ENCODE measurements around the gene CFAP46.
"Not testable (repeated sequence)": the region's sequence is repeated elsewhere in the genome, so short reads cannot be mapped to it uniquely, and the experiment has no call there.

Gene CFAP46

DNA sequence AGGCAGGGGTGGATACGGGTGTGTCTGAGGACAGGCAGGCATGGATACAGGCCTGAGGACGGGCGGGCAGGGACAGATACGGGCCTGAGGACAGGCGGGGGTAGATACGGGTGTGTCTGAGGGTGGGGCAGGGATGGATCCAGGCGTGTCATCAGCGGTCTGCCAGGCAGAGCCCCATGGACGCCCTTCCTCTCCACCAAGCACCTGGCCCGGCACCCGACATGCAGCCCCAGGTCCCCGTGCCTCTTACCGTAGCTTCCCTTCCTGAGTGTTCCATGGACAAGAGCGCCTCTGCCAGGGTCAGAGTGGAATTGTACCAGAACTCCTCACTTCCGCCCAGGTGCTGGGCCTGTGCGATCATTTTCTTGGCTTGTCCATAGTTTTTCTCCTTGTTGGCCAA lies 81.8 kb downstream of the CFAP46 start:
- no peak for DNase-seq

DNA sequence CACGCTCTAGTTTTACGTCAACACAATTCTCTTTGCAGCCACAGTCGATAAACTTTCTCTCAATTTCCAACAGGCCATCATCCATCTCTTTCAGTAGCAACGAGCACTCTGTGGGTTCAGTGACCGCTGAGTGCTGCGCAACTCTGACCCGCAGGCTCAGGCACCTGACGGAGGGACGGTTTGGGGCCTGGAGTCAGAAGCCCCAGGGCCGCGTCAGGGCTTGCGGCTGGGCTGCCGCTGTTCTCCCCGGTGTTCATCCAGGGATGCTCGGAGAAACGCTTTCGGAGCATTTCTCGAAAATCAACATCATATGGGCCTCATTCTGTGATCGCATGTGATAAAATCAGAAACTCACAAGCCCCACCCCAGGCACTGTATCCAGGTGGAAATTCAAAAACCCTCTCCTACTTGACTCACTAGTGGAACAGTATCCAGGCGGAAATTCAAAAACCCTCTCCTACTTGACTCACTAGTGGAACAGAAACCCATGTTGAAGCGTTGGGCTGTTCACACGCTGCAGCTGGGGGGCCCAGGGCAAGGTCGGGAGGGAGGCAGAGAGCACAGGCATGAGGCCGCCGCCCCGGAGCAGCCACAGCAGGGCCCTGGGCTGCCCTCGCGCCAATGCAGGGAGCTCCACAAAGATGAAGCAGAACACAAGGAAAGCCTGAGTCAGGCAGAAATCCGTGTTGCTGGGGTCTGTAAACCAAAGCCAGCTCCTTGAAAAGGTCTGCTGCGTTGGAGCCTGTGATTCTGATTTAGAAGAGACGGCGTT lies 83.1 kb downstream of the CFAP46 start:
- no peak for DNase-seq

DNA sequence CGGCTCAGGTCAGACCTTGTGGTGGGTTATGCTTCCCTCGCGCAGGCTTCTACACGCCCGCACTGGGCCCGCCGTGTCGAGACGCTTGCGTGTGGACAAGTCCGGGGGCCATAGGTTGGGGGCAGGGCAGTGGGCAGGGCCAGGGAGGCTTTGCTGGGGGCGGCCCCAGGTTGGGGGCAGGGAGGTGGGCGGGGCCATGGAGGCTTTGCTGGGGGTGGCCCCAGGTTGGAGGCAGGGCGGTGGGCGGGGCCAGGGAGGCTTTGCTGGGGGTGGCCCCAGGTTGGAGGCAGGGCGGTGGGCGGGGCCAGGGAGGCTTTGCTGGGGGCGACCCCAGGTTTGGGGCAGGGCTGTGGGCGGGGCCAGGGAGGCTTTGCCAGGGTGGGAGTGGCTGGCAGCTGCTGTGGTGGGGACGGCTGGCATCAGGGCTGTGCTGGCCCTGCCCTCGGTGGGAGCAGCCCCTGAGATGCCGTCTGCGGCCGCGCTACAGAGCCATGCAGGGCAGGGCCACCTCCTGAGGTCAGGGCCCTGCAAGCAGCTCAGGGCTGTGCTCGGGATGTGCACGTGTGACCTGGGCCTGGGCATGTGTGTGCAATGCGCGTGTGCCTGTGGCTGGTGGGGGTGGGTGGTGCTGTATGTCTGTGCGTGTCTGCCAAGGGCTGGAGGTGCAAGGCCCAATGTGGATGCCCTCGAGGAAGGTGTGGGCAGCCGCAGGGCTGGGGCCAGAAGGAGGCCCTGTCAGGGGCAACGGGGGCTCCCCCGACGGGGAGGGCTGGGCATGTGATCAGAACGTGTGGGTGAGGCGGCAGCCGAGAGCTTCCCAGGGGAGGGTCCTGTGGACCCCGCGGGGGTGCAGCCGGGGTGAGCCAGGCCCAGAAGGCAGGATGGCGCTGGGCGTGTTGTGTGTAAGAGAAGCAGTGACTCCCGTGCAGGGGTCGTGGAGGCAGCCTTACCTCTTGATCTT lies 84.0 kb downstream of the CFAP46 start:
- no peak for DNase-seq

DNA sequence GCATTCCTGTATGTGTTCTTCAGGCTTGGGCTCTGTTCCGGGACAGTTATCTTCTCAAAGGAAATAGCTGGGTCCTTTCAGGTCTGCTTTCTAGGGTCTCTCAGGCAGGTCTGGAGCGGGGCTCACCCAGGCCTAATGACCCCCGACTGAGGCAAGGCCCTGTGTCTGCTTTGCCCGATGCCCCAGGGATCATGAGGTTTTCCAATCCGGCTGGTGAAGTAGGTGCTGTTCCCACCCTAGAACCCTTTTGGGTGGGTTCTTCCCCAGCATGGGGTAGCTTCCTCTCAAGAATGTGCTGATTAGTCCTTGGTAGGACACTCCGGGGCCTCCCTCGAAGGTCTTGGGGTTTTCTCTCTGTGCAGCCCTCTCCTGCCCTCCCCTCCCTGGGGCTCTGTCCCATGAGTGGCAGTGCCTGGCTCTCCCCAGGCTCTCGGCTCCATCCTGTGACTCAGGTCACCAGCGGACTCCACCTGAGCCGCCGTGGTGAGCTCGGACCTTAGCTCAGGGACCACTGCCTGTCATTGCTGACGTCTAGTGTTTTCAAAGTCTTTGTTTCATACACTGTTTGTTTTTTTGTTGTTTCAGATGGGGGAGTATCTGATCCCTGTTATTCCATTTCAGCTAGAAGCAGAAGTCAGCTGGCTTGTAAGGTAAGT lies 85.4 kb downstream of the CFAP46 start:
- DNase-seq, result no peak

DNA sequence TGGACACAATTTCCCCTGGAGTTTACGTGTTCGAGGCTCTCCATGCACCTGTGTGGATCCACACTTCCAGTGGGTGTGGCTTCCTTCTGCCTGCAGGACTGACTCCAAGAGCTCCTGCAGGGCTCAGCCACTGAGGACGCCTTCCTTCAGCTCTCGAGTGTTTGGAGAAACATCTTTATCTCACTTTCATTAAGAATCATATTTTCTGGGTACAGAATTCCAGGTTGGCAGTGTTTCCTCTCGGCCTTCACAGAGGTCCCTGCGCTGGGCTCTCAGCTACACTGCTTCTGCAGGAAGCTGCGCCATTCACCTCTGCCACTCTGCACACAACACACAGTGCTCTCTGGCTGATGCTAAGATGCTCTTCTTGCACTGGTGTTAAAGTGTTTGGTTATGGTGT lies 86.5 kb downstream of the CFAP46 start:
- DNase-seq, result no peak

DNA sequence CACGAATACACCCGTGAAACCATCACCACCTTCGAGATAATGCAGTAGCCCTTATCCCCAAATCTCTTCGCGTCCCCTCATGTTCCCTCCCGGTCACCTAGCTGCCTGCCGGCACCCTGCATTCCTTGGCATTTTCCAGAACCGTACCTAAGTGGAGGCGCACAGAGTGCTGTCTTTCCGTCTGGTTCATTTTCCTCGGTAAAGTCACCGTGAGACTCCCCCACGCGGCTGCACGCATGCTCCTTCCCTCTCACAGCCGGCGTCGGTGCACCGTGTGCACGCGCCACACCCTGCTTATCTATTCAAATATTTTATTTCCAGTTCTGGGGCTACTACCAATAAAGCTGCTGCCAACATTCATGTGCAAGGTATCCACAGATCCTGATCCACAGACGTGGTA lies 90.9 kb downstream of the CFAP46 start:
- no peak for DNase-seq

DNA sequence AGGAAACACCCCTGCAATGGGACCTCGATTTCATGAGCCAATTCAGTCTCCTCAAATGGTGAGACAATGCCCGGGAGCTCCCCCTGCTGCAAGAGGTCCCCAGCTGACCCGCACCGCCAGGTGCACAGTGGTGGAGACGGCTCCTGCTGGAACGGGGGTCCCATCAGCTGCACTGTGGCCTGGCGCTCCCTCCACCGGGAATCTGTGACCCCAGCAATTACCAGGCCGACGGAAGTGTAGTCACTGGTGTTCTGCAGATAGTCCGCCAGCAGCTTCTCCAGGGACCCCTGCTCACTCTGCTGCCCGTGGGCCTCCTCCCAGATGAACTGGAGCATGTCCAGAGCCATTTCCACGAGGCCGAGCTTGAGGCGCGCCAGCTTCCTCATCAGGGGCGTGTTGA lies 91.5 kb downstream of the CFAP46 start:
- no peak for DNase-seq

DNA sequence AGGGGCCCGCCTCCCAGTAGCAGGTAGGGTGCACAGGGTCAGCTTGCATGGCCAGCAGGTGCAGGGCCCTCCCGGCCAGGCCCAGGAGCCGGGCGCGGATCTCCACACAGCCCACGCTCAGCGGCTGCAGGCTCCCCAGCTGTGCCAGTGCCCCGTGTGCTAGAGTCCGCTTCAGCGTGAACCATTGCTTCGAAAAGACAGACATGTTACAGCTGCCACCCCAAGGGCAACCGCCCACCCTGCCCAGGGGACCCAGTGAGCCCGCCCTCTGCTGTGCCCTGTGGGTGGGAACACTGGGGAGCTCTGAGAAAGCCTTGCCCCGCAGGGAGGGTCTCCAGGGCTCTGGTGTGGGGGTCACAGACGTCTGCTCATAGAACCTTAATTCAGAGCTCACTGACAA lies 92.1 kb downstream of the CFAP46 start:
- no peak for DNase-seq

DNA sequence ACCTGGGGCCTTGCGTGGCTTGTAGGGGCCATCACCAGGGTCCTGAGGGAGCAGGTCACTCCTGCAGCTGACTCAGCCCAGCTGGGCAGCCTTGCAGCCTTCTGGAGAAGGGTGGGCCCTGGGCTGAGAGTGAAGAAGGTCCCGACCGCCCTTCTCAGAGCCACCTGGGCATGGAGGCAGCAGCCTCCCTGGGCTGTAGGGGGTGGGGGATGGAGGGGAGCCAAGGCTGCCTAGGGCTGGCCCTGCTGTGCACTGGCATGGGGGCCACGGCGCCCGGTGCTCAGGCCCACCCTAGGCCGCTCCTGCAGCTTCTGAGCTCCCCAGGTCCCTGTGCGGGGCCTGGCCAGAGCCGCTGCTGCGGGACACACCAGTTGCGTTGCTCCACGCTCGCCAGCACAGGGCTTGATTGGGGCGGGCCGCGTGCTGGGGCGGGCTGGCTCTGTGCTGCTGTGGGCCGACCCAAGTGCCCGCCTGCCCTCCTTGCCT lies 92.8 kb downstream of the CFAP46 start:
- DNase-seq, result no peak

DNA sequence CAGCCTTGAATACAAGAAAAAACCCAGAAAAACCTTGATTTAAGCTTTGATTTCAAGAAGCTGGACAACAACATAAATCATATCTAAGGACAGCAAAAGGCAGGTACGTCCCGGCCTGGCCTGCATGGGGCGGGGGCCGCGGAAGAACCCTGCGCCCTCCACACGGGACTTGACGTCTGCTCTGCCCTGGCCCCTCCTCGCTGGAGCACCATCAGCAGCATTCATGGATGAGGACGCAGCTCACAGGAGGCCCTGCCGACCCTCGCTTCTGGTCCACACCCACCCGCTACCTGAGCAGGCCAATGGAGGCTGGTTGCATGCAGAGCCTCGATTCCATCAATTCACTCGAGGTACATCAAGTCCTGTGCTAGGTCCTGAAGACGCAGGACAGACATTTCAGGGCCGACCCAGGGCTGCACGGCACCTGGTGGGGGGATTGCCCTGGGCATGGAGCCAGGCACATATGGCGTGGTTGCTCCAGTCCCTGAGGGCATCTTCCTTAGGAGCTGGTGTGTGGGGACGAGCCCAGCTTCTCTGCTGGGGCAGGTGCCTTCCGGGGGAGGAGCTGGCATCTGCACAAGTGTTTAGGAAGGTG lies 93.3 kb downstream of the CFAP46 start:
- no peak for DNase-seq

DNA sequence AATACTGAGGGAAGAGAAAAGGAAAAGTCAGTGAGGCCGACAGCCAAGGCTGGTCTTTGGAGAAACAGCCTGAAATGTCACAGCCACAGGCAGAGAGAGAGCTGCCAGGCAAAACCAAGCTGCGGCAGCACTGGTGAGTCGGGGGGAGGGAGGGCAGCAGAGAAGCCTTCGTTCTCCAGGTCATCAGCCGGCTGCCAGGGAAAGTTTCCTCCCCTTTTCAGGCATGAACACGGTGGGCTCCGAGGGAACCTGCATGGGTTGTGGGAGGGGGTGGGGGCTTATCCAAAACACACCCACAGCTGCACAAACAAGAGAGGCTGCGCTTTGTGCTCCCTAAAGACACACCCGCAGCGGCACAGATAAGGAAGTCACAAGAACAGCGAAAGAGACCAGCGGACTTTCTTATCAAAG lies 94.1 kb downstream of the CFAP46 start:
- no peak for DNase-seq

DNA sequence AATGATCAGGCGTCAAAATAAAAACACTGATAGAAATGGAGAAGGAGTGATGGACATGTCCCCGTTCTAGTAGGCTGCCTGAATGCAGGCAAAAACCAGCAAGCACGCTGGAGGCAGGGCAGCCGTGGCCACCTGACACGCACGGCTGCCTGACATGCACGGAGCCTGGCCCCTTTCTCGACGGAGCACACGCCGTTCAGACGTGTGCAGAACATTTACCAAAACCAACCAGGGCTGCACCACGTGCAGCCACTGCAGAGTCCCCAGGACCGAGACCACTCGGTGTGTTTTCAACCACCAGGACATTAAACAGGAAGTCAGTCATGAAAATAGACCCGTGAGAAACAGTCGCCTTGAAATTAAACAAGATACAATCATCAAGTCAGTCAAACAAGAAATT lies 94.5 kb downstream of the CFAP46 start:
- DNase-seq, result no peak

DNA sequence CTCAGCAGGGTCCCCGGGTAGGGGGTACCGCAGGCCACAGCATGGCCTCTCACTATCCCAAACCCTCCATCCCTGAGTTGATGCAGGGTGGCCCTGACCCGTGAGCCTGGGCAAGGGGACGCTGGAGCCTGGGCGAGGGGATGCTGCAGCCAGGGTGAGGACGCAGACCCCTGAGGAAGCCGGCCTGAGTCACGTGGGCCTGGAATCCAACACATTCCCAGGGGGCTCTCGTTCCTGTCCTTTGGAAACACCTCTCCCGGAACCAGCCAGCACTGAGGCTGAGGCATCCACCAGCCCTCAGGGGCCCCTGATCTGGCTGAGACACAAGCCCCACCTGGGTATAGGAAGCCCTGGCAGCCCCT lies 95.0 kb downstream of the CFAP46 start:
- DNase-seq, result no peak

DNA sequence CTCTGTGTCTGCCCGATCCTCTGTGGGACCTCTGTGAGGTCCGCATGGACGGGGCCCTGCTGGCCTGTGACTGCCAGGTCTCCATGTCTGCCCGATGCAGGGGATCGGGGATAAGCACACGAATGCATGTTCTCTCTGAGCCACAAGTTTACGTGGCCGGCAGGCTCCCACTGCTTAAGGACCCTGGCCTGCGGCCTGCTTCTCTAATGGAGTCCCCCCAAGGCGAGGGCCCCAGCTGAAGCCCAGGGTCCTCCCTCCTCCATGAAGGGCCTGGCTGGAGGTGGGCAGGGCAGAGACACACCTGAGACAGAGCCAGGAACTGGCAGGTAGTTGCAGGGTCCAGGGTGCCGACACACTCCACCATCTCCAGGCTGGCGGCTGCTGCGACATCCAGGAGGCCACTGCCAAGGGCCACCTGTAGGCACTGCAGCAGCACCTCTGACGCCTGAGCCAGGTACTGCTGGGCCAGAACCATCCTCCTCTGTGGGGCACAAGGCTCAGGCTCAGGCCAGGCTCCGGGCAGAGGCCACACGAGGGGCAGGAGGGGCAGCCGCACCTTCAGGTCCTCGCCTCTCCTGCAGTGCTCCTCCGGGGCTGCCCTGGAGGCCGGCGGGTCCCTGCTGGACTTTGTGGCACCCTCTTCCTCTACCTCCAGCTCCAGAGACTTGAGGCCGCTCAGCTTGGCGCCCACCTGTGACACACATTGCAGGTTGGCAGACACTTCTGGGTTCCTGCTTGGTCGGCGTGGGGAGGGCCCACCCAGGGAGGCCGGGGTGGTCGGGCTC lies 95.5 kb downstream of the CFAP46 start:
- DNase-seq, result no peak

DNA sequence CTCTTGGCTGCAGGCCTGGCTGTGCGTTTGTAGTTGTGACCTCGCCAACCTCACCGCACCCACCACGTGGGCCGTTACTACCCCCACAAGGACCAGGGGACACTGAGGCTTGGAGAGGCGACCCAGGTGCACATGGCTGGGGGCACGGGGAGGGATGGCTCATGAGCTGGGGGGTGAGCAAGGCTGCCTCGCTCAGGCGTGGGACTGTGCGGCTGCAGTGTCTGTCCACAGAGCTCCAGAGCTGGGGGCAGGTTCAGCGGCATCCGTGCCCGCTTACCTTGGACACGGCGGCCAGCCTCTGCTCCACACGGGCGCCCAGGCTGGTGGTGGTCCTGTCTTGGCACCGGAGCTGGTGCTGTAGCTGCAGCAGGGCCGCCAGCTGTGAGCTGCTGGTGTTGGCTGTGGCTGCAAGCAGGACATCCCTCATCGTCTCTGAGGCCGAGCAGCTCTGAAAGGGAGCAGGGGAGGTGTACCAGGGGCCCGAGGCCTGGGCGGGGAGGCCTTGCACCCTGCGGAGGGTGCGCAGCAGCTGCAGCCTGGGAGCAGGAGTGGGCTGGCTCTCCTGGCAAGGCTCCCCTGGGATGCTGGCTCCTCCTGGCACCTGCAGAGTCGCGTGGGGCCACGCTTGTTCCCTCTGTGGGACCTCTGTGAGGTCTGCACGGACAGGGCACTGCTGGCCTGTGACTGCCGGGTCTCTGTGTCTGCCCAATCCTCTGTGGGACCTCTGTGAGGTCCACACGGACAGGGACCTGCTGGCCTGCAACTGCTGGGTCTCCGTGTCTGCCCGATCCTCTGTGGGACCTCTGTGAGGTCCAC lies 96.4 kb downstream of the CFAP46 start:
- no peak for DNase-seq

DNA sequence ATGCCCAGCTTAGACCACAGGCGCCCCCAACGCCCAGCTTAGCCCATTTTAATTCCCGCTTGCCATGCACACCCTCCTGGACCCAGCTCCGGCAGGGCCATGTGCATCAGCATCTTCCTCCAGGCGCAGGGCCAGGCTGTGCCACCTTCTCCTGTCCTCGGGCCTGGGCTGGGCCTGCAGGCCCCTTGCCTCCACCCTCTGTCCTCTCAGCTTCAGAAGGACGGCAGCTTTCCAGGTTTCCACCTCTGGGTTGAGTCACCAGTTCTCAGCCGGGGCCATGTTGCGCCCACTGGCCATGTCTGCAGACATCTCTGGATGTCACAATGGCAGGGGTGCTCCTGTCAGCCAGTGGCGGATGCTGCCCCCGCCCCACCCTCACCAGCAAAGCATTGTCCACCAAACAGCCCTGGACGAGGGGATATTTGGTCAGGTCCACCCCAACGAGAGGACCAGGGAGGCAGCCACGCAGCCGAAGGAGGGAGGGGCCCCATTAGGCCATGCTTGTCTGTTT lies 97.3 kb downstream of the CFAP46 start:
- DNase-seq, result no peak

DNA sequence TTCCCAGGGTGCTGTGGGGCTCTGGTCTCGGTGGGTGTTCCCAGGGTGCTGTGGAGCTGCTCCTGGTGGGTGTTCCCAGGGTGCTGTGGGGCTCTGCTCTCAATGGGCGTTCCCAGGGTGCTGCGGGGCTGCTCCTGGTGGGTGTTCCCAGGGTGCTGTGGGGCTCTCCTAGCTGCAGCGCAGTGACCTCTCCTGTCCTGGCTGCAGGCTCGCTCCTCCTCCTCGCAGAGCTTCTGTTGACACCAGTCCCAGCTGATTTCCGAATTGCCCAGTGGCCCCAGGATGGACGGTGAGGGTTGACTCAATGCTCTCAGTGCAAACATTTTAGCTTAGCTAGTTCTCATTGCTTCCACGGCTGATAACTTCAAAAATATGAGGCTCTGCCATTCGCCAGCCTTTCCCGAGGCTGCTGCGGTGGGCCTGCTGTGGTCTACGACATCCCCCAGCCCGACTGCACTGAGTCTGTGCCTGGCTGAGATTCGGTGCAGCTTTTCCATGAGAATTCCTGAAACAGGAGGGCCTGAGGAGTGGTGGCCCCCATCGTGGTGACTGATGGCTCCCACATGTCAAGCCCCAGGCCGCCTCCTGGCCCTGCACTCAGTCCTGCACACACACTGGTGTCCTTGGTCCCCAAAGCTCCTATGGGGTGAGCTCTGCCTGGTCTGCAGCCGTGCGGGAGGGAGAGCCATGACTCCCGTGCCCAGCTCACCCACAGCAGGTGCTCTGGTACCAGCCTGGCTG lies 98.1 kb downstream of the CFAP46 start:
- no peak for DNase-seq

DNA sequence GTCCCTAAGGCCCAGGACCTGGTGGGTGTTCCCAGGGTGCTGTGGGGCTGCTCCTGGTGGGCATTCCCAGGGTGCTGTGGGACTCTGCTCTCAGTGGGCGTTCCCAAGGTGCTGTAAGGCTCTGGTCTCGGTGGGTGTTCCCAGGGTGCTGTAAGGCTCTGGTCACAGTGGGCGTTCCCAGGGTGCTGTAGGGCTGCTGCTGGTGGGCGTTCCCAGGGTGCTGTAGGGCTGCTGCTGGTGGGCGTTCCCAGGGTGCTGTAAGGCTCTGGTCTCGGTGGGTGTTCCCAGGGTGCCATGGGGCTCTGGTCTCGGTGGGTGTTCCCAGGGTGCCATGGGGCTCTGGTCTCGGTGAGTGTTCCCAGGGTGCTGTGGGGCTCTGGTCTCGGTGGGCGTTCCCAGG lies 99.1 kb downstream of the CFAP46 start:
- not testable (repeated sequence) for DNase-seq

DNA sequence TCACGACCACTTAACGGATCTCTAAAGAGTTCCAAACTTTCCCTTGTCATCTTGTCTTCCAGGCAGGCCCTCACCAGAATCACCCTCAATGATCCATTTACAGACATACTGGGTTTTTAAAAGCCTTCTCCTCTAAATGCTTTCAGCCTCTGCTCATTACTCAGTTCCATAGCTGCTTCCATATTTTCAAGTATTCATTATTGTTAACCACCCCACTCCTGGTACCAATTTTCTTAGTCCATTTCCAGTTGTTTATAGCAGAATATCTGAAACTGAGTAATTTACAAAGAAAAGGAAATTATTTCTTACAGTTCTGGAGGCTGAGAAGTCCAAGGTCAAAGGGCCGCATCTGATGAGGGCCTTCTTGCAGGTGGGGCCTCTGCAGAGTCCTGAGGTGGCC lies 100.0 kb downstream of the CFAP46 start:
- no peak for DNase-seq

DNA sequence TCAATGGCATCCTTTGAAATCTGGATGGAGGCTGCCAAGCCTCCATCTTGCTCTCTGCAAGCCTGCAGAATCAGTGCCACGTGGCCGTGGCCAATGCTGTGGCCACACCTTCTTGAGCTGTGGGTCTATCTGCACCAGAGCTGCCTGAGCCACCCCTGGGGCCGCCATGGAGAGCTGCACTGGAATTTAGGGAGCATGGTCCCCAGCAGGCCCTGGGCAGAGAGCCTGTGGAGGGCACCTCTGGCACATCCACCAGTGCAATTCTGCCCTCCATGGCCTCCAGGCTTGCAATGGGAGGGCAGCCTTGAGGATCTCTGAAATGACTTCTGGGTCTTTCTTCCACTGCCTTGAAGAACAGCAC lies 100.8 kb downstream of the CFAP46 start:
- no peak for DNase-seq
